GM12865 (cell line): ENCODE data around the gene TASOR2.

Source experiments
- DNase-seq: peaks from one replicate; pipeline ENCODE4 v3.0.0; 2010; ENCODE audit warnings: low read depth
- H3K4me3 ChIP-seq: 2 replicates; pipeline ENCODE4 v1.5.1; 2011; ENCODE audit warnings: mild to moderate bottlenecking, low read depth, low read length, control low read depth
- CTCF ChIP-seq: IDR thresholded peaks from 2 replicates; pipeline ENCODE4 v1.5.1; 2011; ENCODE audit warnings: low read length, control low read depth, low read depth, inconsistent platforms; ENCODE audit not compliant: insufficient read depth; ENCODE audit errors: missing control alignments

Gene TASOR2

GRCh38 chr10:5655121-5655520 is 29.5 kb upstream of the TASOR2 start:
- DNase-seq: no peak
- TF ChIP-seq CTCF: no peak
- no peak overlapping the region for H3K4me3 ChIP-seq

GRCh38 chr10:5656737-5657579 is 27.7 kb upstream of the TASOR2 start:
- no peak for TF ChIP-seq CTCF
- DNase-seq: no peak
- no peak overlapping the region for H3K4me3 ChIP-seq

GRCh38 chr10:5658871-5659618 is 25.6 kb upstream of the TASOR2 start:
- TF ChIP-seq CTCF: no peak
- H3K4me3 ChIP-seq: no peak overlapping the region
- no peak for DNase-seq

- no peak for TF ChIP-seq CTCF
- peak; percentile 50 for DNase-seq
- no peak overlapping the region for H3K4me3 ChIP-seq
Observed at GRCh38 chr10:5659702-5660528, 24.7 kb upstream of the TASOR2 start.

GRCh38 chr10:5661043-5661442 is 23.6 kb upstream of the TASOR2 start:
- no peak for TF ChIP-seq CTCF
- no peak overlapping the region for H3K4me3 ChIP-seq
- no peak for DNase-seq

GRCh38 chr10:5662708-5663579 is 21.7 kb upstream of the TASOR2 start:
- no peak for DNase-seq
- H3K4me3 ChIP-seq: no peak overlapping the region
- TF ChIP-seq CTCF: no peak
